Measurements from ENCODE around the gene SPRYD4.
"Not testable (repeated sequence)": the region's sequence is repeated elsewhere in the genome, so short reads cannot be mapped to it uniquely, and the experiment has no call there.

SPRYD4 gene

DNA sequence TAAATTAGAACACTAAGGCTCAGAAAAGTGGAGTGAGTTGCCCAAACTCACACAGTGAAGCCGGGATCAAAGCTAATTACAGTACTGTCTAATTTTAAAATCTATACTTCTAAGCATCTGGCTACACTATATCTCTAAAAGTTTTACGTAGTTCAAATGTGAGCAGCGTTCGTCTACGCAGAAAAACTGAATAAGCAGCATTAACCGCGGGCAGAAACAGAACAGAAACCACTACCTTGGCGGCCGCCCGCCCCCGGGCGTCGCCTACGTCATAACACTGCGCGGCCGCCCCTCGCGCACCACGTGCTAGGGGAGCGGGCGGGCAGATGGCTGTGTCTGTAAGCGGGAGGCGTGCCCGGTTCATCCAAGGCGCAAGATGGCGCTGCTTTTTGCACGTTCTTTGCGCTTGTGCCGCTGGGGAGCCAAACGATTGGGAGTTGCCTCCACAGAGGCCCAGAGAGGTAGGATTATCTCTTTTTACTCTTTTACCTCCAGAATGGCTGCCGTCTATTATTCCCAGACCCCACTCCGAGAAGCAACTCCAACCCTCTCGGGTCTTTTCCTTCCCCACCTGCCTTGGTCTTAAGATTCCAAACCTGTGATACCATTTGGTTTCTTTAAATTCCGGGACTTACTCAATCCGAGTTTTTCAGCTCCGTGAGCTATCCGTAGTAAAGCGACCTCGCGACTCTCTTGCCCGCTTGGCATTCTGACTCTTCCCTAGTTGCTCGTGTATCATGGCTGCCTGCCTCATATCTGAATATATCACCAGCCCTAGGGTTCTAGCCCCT, at the start of gene SPRYD4:
TSS of gene SPRYD4 (plus strand) at position 363 of the 791 bp plus-strand sequence. CDS start at position 377, 14 bp downstream.
- Histone ChIP-seq H3K9ac (ENCODE audit: low read length) (peak within 1 kb of the TSS; percentile 92), H3K9me3 (ENCODE audit: control insufficient read depth, low read length) (no peaks in the 10 kb centered on the region), H3K36me3 (ENCODE audit: control insufficient read depth, insufficient read depth, low read length) (no peaks in the 10 kb centered on the region), H3K4me3 (ENCODE audit: low read length) (peak within 1 kb of the TSS; percentile 86), H3K27me3 (ENCODE audit: control insufficient read depth, insufficient read depth, low read length) (no peaks in the 10 kb centered on the region), H3K4me1 (ENCODE audit: control insufficient read depth, insufficient read depth, low read length) (peaks cover 25% of the 10 kb centered on the region)

DNA sequence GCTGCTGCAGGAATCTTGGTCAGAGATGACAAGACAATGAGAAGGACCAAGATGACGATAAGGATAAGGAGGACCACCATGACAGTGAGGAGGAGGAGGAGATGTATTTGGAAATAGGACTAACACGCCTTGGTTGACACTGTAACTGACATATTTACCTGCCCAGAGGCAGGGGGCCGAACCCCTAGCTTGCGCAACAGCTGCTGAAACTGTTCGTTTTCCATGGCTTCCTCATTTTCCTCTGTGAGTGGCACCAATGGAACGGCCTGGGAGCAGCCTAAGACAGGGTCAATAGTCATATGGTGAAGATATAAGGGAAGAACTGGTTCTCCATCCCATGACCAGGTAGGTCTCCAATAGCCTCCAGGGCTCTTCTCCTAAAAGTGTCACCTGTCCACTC, 48.0 kb upstream of the SPRYD4 start:
- H3K9ac ChIP-seq (ENCODE audit: low read length) = no peak overlapping the region
- H3K36me3 ChIP-seq (ENCODE audit: control insufficient read depth, insufficient read depth, low read length) = no peaks in the 10 kb centered on the region
- H3K4me1 ChIP-seq (ENCODE audit: control insufficient read depth, insufficient read depth, low read length) = no peaks in the 10 kb centered on the region
- no peaks in the 10 kb centered on the region for H3K9me3 ChIP-seq (ENCODE audit: control insufficient read depth, low read length)
- no peaks in the 10 kb centered on the region for H3K27me3 ChIP-seq (ENCODE audit: control insufficient read depth, insufficient read depth, low read length)
- H3K4me3 ChIP-seq (ENCODE audit: low read length) = no peak overlapping the region

DNA sequence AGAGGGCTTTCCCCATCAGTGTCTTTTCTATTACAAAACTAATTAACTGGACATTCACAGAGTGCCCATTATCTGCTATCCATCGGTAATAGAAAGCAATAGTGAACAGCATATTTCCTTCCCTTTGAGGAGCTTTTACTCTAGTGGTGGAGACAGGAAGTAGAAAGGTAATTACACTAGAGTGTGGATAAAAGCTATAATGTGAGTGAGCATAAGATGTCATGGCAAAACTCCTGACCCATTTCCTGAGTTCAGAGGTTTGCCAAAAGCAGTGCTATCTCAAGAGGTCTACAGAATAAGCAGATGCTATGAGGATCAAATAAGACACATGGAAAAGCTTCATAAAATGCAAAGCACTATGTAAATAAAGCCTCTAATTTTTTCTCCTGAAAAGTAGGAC, 43.2 kb upstream of the SPRYD4 start:
- no peaks in the 10 kb centered on the region for H3K4me1 ChIP-seq (ENCODE audit: control insufficient read depth, insufficient read depth, low read length)
- no peaks in the 10 kb centered on the region for H3K9me3 ChIP-seq (ENCODE audit: control insufficient read depth, low read length)
- H3K36me3 ChIP-seq (ENCODE audit: control insufficient read depth, insufficient read depth, low read length) = no peaks in the 10 kb centered on the region
- H3K4me3 ChIP-seq (ENCODE audit: low read length) = no peak overlapping the region
- no peak overlapping the region for H3K9ac ChIP-seq (ENCODE audit: low read length)
- no peaks in the 10 kb centered on the region for H3K27me3 ChIP-seq (ENCODE audit: control insufficient read depth, insufficient read depth, low read length)

DNA sequence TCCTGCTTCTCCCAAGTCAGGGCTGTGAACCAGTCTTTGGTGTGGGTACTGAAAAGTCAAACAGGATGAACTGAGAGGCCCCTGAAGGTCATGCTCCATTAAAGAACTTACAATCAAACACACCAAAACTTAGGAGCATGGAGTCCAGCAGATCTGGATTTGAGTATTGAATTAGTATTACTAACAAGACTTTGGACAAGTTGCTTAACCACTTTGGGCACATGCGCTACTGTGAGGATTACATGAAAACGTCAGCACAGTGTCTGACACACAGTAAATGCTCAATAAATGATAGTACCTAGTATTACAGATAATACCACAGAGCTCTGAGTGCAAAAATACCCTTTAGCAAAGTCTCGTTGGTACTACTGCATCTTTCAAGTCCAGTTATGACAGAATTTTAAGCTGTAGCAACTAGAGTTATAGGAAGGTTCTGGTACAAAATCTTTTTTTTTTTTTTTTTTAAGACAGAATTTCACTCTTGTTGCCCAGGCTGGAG, 42.4 kb upstream of the SPRYD4 start:
- no peaks in the 10 kb centered on the region for H3K4me1 ChIP-seq (ENCODE audit: control insufficient read depth, insufficient read depth, low read length)
- no peaks in the 10 kb centered on the region for H3K27me3 ChIP-seq (ENCODE audit: control insufficient read depth, insufficient read depth, low read length)
- H3K4me3 ChIP-seq (ENCODE audit: low read length) = no peak overlapping the region
- no peak overlapping the region for H3K9ac ChIP-seq (ENCODE audit: low read length)
- no peaks in the 10 kb centered on the region for H3K9me3 ChIP-seq (ENCODE audit: control insufficient read depth, low read length)
- no peaks in the 10 kb centered on the region for H3K36me3 ChIP-seq (ENCODE audit: control insufficient read depth, insufficient read depth, low read length)

DNA sequence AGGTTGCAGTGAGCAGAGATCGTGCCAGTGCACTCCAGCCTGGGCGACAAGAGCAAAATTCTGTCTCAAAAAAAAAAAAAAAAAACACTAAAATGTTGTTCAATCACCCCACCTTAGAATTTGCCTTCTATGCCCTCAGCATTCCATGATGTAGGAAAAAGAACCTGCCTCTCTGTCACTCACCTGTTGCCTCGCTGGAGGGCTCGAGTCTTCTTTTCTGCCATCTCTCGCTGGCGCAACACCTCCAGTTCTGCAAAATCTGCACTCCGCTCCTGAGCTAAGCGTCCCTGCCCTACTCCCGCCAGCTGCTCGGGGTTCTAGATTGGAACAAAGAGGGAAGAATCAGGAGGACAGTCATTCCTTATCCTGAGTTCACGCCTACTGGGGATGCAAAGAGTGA, 37.1 kb upstream of the SPRYD4 start:
- Histone ChIP-seq H3K4me3 (ENCODE audit: low read length) (no peak overlapping the region), H3K4me1 (ENCODE audit: control insufficient read depth, insufficient read depth, low read length) (no peaks in the 10 kb centered on the region), H3K36me3 (ENCODE audit: control insufficient read depth, insufficient read depth, low read length) (no peaks in the 10 kb centered on the region), H3K9ac (ENCODE audit: low read length) (no peak overlapping the region), H3K9me3 (ENCODE audit: control insufficient read depth, low read length) (no peaks in the 10 kb centered on the region), H3K27me3 (ENCODE audit: control insufficient read depth, insufficient read depth, low read length) (no peaks in the 10 kb centered on the region)

DNA sequence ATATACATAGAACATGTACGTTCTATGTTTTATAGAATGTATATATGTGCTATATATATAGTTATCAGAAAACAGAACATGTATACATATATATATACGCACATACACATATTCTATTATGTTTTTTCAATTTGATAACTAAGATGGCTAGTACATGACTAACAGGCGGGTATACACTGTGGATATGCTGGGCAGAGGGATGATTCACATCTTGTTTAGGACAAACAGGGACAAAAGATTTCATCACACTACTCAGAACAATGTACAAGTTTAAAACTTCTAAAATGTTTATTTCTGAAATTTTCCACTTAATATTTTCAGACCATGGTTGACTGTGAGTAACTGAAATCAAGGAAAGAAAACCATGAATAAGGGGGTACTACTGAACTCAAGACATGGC, 36.5 kb upstream of the SPRYD4 start:
- Histone ChIP-seq H3K9me3 (ENCODE audit: control insufficient read depth, low read length) (no peaks in the 10 kb centered on the region), H3K4me1 (ENCODE audit: control insufficient read depth, insufficient read depth, low read length) (no peaks in the 10 kb centered on the region), H3K36me3 (ENCODE audit: control insufficient read depth, insufficient read depth, low read length) (no peaks in the 10 kb centered on the region)

DNA sequence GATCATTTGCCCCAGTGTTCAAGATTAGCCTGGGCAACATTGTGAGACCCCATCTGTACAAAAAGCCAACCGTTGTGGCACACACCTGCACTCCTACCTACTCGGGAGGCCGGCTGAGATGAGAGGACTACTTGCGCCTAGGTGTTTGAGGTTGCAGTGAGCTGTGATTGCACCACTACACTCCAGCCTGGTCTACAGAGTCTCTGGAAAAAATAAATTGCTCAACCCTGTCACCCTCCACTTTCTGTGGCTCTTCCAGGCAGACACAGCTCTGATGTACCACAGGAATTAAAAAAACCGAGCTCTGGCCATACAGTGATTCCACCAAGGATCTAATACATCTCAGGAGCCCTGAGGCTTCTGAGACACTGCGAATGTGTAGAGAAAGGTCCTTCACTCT, 33.5 kb upstream of the SPRYD4 start:
- no peak overlapping the region for H3K9ac ChIP-seq (ENCODE audit: low read length)
- no peaks in the 10 kb centered on the region for H3K36me3 ChIP-seq (ENCODE audit: control insufficient read depth, insufficient read depth, low read length)
- H3K27me3 ChIP-seq (ENCODE audit: control insufficient read depth, insufficient read depth, low read length) = no peaks in the 10 kb centered on the region
- H3K4me3 ChIP-seq (ENCODE audit: low read length) = no peak overlapping the region
- no peaks in the 10 kb centered on the region for H3K9me3 ChIP-seq (ENCODE audit: control insufficient read depth, low read length)
- no peaks in the 10 kb centered on the region for H3K4me1 ChIP-seq (ENCODE audit: control insufficient read depth, insufficient read depth, low read length)

More for the DNA sequence above, 36.5 kb upstream of the SPRYD4 start:
- Histone ChIP-seq H3K9ac (ENCODE audit: low read length) (no peak overlapping the region), H3K27me3 (ENCODE audit: control insufficient read depth, insufficient read depth, low read length) (no peaks in the 10 kb centered on the region), H3K4me3 (ENCODE audit: low read length) (no peak overlapping the region)

DNA sequence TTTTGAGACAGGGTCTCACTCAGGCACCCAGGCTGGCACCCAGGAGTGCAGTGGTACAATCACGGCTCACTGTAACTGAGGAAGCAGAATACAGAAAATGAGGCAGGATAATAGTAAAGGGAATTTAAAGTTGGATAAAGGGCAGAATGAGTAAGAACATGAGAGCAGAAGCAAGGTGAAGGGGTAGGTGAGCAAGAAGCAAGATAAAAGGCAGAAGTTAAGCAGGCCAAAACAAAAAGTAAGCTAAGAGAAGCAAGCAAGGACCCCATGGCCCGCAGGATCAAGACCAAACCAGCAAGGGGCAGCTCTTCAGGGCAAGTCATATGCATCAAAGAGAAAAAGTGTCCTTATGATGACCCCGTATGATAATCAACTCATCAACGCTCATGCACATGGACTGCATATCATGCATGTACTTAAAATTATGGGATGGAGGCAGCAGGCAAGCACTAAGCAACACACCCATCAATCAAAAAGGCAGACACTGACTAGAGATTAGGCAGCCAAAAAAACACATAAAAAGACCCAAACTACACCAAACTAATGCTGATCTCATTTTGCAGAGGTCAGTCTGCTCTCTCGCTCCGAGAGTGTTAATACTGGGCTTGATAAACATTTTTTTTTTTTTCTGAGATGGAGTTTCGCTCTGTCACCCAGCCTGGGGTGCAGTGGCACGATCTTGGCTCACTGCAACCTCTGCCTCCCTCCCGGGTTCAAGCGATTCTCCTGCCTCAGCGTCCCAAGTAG, 30.8 kb upstream of the SPRYD4 start:
- Histone ChIP-seq H3K9me3 (ENCODE audit: control insufficient read depth, low read length) (no peaks in the 10 kb centered on the region), H3K27me3 (ENCODE audit: control insufficient read depth, insufficient read depth, low read length) (no peaks in the 10 kb centered on the region), H3K4me1 (ENCODE audit: control insufficient read depth, insufficient read depth, low read length) (no peaks in the 10 kb centered on the region), H3K9ac (ENCODE audit: low read length) (no peak overlapping the region), H3K4me3 (ENCODE audit: low read length) (no peak overlapping the region), H3K36me3 (ENCODE audit: control insufficient read depth, insufficient read depth, low read length) (no peaks in the 10 kb centered on the region)

DNA sequence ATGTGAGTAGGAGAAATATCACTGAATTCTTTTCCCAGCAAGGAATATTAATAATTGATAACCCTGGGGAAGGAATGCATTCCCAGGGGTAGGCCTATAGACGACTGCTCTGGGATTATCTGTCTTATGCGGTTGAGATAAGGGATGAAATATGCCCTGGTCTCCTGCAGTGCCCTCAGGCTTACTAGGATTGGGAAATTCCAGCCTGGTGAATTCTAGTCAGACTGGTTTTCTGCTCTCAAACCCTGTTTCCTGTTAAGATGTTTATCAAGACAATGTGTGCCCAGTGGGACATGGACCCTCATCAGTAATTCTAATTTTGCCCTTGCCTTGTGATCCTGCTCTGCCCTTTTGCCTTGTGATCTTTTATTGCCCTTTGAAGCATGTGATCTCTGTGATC, 25.2 kb upstream of the SPRYD4 start:
- not testable (repeated sequence) for H3K36me3 ChIP-seq (ENCODE audit: control insufficient read depth, insufficient read depth, low read length)

DNA sequence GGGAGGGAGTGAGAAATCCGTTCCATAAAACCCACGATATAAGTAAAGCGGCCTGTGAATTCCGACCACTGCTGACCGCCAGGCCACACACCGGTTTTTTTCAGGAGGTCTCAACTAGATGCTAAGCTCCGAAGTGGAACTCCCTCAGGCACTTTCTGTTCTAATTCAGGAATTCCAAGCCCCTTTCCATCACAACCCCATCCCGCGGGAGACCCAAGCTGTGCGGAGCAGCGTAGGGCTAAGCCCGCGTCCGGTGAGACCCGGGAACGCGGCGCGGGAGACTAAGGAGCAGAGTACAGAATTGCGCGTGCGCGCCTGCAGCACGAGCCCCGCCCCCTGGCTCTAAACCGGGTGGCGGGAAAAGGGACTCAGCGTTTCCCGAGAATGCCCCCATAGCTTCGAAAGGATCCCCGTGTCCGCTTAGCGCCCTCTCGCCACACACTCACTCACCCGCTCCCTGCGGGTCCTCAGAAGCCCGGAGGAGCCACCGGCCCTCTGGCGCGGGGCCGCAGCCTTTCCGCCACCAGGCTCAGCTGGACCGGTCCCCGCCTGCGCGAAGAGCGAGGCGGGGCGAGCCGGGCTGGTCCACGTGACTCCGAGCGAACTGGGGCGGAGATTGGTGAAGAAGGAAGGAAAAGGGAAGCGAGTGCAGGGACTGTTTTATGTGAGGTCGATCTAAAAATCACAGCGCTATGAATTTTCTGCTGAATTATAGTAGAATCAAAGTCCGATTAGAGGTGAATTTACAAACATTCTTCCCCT, 19.3 kb upstream of the SPRYD4 start, which contains the start of gene TIMELESS:
TSS of gene TIMELESS (minus strand) at position 567 of the 762 bp plus-strand sequence. CDS start 15,256 bp downstream, outside the sequence.
- Histone ChIP-seq H3K4me1 (ENCODE audit: control insufficient read depth, insufficient read depth, low read length) (no peaks in the 10 kb centered on the region), H3K27me3 (ENCODE audit: control insufficient read depth, insufficient read depth, low read length) (peaks cover 6% of the 10 kb centered on the region), H3K36me3 (ENCODE audit: control insufficient read depth, insufficient read depth, low read length) (no peaks in the 10 kb centered on the region), H3K9me3 (ENCODE audit: control insufficient read depth, low read length) (no peaks in the 10 kb centered on the region), H3K9ac (ENCODE audit: low read length) (peak within 1 kb of the TSS; percentile 91), H3K4me3 (ENCODE audit: low read length) (peak within 1 kb of the TSS; percentile 93)

More for the DNA sequence above, 25.2 kb upstream of the SPRYD4 start:
- H3K27me3 ChIP-seq (ENCODE audit: control insufficient read depth, insufficient read depth, low read length); H3K4me1 ChIP-seq (ENCODE audit: control insufficient read depth, insufficient read depth, low read length); H3K4me3 ChIP-seq (ENCODE audit: low read length); H3K9me3 ChIP-seq (ENCODE audit: control insufficient read depth, low read length); H3K9ac ChIP-seq (ENCODE audit: low read length): not testable (repeated sequence)

DNA sequence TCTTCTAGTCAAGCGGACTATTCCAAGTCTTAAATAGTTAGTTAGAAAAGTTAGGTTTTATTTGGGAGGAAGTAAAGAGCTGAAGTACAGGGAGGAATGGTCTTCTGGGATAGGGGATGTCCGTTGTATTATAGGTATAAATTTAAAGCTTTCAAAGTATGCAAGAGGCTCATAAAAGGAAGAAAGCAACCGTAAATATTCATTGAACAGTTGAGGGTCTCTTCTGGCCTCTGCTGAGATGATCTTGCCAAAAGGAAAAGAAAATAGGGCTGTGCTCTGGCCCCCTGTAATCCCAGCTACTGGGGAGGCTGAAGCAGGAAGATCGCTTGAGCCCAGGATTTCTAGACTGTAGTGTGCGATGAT, 18.8 kb upstream of the SPRYD4 start:
- Histone ChIP-seq H3K4me3 (ENCODE audit: low read length) (peak overlapping the region; percentile 93), H3K36me3 (ENCODE audit: control insufficient read depth, insufficient read depth, low read length) (no peaks in the 10 kb centered on the region), H3K9me3 (ENCODE audit: control insufficient read depth, low read length) (no peaks in the 10 kb centered on the region), H3K4me1 (ENCODE audit: control insufficient read depth, insufficient read depth, low read length) (no peaks in the 10 kb centered on the region), H3K9ac (ENCODE audit: low read length) (peak overlapping the region; percentile 91), H3K27me3 (ENCODE audit: control insufficient read depth, insufficient read depth, low read length) (peaks cover 6% of the 10 kb centered on the region)

DNA sequence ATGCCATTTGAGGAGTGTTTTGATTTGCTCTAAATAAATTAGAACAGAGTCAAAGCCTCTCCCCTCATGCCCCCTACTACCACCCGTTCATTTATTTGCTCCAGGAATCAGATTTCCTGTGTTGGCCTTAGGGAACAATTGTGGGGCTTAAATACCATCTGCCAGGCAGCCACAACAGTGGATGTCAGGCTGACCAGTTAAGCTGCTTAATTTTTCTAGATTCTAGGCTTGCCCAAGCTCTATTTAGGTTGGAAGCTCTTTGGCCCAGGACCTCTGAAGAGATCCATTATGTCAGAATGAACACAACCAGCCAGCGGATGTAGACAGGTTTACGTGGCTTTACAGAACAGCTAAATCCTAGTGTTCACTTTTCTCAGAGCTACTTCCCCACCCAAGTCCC, 18.1 kb upstream of the SPRYD4 start:
- no peak overlapping the region for H3K9ac ChIP-seq (ENCODE audit: low read length)
- H3K4me1 ChIP-seq (ENCODE audit: control insufficient read depth, insufficient read depth, low read length) = no peaks in the 10 kb centered on the region
- no peaks in the 10 kb centered on the region for H3K9me3 ChIP-seq (ENCODE audit: control insufficient read depth, low read length)
- H3K27me3 ChIP-seq (ENCODE audit: control insufficient read depth, insufficient read depth, low read length) = peaks cover 13% of the 10 kb centered on the region
- no peak overlapping the region for H3K4me3 ChIP-seq (ENCODE audit: low read length)
- H3K36me3 ChIP-seq (ENCODE audit: control insufficient read depth, insufficient read depth, low read length) = no peaks in the 10 kb centered on the region
